ENCODE data around the gene SLC6A11. TPM values are rescaled to one million over a fixed set of nuclear protein-coding genes. Genes with fewer than 3 reads are reported as not detected.

Gene SLC6A11
- total and polyA plus RNA-seq, 2 of the 8 experiments (the other 6 are each of a cell fraction or from before 2014, with no cell fraction given): 0.78 to 1.5 TPM

GRCh38 chr3:10968401-10968800 lies 152.4 kb downstream of the SLC6A11 start:
- no peak overlapping the region for H3K23ac ChIP-seq (ENCODE audit: insufficient read length)
- POLR2A ChIA-PET (ENCODE audit: partially characterized antibody): no interaction called here
- CTCF ChIA-PET (ENCODE audit: partially characterized antibody): interaction anchor here (0.9 to 9.0 kb wide), 5 partner anchors 9 to 185 kb away, joined by 3 to 62 read pairs (median 4); no protein-coding TSS in a partner anchor

More at GRCh38 chr3:10968401-10968800, 152.4 kb downstream of the SLC6A11 start:
- H3K79me2 ChIP-seq (ENCODE audit: control insufficient read depth in 1 of 2, insufficient read depth in 2 of 2, low read length in 2 of 2): no peaks in the 10 kb centered on the region
- DNase-seq (ENCODE audit: low read depth in 1 of 2, low spot score in 2 of 2): no peak
- H4K91ac ChIP-seq (replicated peaks; ENCODE audit: insufficient read length, low read length): no peak overlapping the region
- H3K27ac ChIP-seq (ENCODE audit: low read depth, low read length): no peak overlapping the region
- no peak overlapping the region for H2BK12ac ChIP-seq (ENCODE audit: low read depth, low read length)
- no peak overlapping the region for H2AK5ac ChIP-seq (ENCODE audit: low read depth, low read length)
- no peak overlapping the region for H3K56ac ChIP-seq (replicated peaks; ENCODE audit: insufficient read length, low read depth, low read length)
- FAIRE-seq: no peak
- no peak overlapping the region for H3K9ac ChIP-seq (replicated peaks in 1 of 4; ENCODE audit: extremely low read depth in 1 of 4, low read depth in 3 of 4, low read length in 3 of 4)
- peaks cover 5 to 16% (median 11%) of the 10 kb centered on the region in 4 experiments for H3K4me1 ChIP-seq (replicated peaks in 1 of 4; ENCODE audit: control insufficient read depth in 3 of 4, insufficient read depth in 4 of 4, low read length in 3 of 4)
- H3K27me3 ChIP-seq (replicated peaks in 1 of 4; ENCODE audit: control insufficient read depth in 3 of 4, extremely low read depth in 1 of 4, insufficient read depth in 3 of 4, low read length in 3 of 4): no peaks in the 10 kb centered on the region; a peak in 3 of 7 replicates
- no peak overlapping the region for H2BK120ac ChIP-seq (replicated peaks; ENCODE audit: low read depth, low read length)
- H4K5ac ChIP-seq (ENCODE audit: insufficient read length, low read depth, low read length): no peak overlapping the region
- H3K36me3 ChIP-seq (ENCODE audit: control insufficient read depth in 2 of 4, insufficient read depth in 4 of 4, low read length in 3 of 4): no peaks in the 10 kb centered on the region
- TF ChIP-seq EGR1 (IDR thresholded peaks at IDR 0.05; ENCODE audit: borderline replicate concordance, low read depth, low read length) (no peak), GTF2F1 (IDR thresholded peaks at IDR 0.05; ENCODE audit: borderline replicate concordance, low read depth, low read length) (no peak), JUN (IDR thresholded peaks at IDR 0.05; ENCODE audit: low read depth, low read length) (no peak), KDM1A (IDR thresholded peaks at IDR 0.05; ENCODE audit: borderline replicate concordance, low read length) (no peak), RFX5 (IDR thresholded peaks at IDR 0.05; ENCODE audit: borderline replicate concordance, low read depth, low read length) (no peak), SP1 (IDR thresholded peaks at IDR 0.05; ENCODE audit: low read depth, low read length) (no peak), ATF2 (IDR thresholded peaks at IDR 0.05; ENCODE audit: low read length) (no peak), ZNF274 (IDR thresholded peaks at IDR 0.05; ENCODE audit: borderline replicate concordance, extremely low read depth, low read length) (no peak)
- peaks cover 4% of the 10 kb centered on the region in 2 experiments for H4K20me1 ChIP-seq (replicated peaks in 1 of 2; ENCODE audit: control insufficient read depth in 1 of 2, insufficient read depth in 2 of 2, low read length in 2 of 2)
- H3K4ac ChIP-seq (replicated peaks; ENCODE audit: insufficient read length, low read depth, low read length): no peak overlapping the region
- H3K4me3 ChIP-seq (ENCODE audit: extremely low read depth in 1 of 4, insufficient read depth in 2 of 4, low read depth in 3 of 4, low read length in 4 of 4): no peak overlapping the region
- WGBS, 2 experiments (ENCODE audit: extremely low coverage in 1 of 2, insufficient coverage in 1 of 2, insufficient read length in 1 of 2, insufficient replicate concordance in 2 of 2, low coverage in 1 of 2, low lambda C conversion rate in 2 of 2, missing lambda C conversion rate in 1 of 2): 59% methylated on average over 4 of the region's 4 CpGs; no CpG with 5 or more reads in 1 of the 2 experiments
- H3K18ac ChIP-seq (ENCODE audit: extremely low read depth, low read length): no peak overlapping the region
- H3K4me2 ChIP-seq (ENCODE audit: insufficient read depth in 1 of 2, low read depth in 2 of 2, low read length in 2 of 2): 0 out of 4 replicates have a peak overlapping the region, but pooled peaks of 1 of the 2 experiments have one; percentile 32
- H3K9me3 ChIP-seq (ENCODE audit: insufficient read depth in 2 of 2, low read depth in 1 of 2, low read length in 1 of 2): no peaks in the 10 kb centered on the region
- no peaks in the 10 kb centered on the region for H3K23me2 ChIP-seq (ENCODE audit: low read depth, low read length)
- H2BK15ac ChIP-seq (ENCODE audit: low read length): no peak overlapping the region
- no peak overlapping the region for H4K8ac ChIP-seq (ENCODE audit: extremely low read depth, insufficient read depth, low read length)
- H2BK5ac ChIP-seq (ENCODE audit: low read depth, low read length): no peak overlapping the region
- H3K79me1 ChIP-seq (ENCODE audit: low read depth, low read length): no peaks in the 10 kb centered on the region
- no peak overlapping the region for H3K14ac ChIP-seq (ENCODE audit: insufficient read length)
- H2BK20ac ChIP-seq (ENCODE audit: low read length): no peak overlapping the region; the same call in 1 of the 2 replicates
- H2AFZ ChIP-seq (ENCODE audit: low read length): peak overlapping the region; percentile 2; the same call in 1 of the 2 replicates

Measured in H1 (cell line).